ENCODE measurements around the gene PPM1F.

The PPM1F gene

DNA sequence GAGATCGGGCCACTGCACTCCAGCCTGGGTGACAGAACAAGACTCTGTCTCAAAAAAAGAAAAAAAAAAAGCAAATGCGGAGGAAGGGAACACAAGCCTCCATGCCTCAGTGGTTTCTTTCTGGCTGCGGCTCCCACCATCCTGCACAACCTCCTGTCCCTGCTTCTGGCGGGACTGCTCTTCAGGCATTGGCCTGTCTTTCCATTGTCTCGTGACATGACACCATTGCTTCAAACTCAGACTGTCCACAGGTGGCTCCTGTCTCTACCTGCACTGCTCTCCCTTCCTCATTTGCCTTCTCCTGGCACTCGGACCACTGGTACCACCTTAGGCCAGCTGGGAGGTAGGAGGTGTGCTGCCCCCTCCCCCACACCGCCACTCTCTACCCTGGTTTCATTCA is 10.6 kb upstream of the PPM1F start:
- no peak overlapping the region for H3K4me3 ChIP-seq (ENCODE audit: insufficient read depth, low read length, poor library complexity, severe bottlenecking)
- no peaks in the 10 kb centered on the region for H3K9me2 ChIP-seq (replicated peaks; ENCODE audit: insufficient read depth, low read length)
- H3K79me2 ChIP-seq (ENCODE audit: insufficient read depth, low read length), result no peaks in the 10 kb centered on the region
- no peaks in the 10 kb centered on the region for H3K27me3 ChIP-seq (ENCODE audit: low read length)
- H2AFZ ChIP-seq (ENCODE audit: low read depth, low read length, severe bottlenecking), result no peak overlapping the region
- H3F3A ChIP-seq (ENCODE audit: insufficient read depth), result no peaks in the 10 kb centered on the region
- no peaks in the 10 kb centered on the region for H4K20me1 ChIP-seq (ENCODE audit: low read depth, low read length)
- H3K27ac ChIP-seq (ENCODE audit: low read depth, low read length), result no peak overlapping the region
- no peaks in the 10 kb centered on the region for H3K9me3 ChIP-seq (ENCODE audit: insufficient read depth, low read length)
- no peak overlapping the region for H3K9ac ChIP-seq (ENCODE audit: low read length)
- TF ChIP-seq, protein P1, sequence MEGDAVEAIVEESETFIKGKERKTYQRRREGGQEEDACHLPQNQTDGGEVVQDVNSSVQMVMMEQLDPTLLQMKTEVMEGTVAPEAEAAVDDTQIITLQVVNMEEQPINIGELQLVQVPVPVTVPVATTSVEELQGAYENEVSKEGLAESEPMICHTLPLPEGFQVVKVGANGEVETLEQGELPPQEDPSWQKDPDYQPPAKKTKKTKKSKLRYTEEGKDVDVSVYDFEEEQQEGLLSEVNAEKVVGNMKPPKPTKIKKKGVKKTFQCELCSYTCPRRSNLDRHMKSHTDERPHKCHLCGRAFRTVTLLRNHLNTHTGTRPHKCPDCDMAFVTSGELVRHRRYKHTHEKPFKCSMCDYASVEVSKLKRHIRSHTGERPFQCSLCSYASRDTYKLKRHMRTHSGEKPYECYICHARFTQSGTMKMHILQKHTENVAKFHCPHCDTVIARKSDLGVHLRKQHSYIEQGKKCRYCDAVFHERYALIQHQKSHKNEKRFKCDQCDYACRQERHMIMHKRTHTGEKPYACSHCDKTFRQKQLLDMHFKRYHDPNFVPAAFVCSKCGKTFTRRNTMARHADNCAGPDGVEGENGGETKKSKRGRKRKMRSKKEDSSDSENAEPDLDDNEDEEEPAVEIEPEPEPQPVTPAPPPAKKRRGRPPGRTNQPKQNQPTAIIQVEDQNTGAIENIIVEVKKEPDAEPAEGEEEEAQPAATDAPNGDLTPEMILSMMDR (IDR thresholded peaks at IDR 0.05; ENCODE audit: insufficient read depth, low read length, poor library complexity, severe bottlenecking), result no peak
- no peak for TF ChIP-seq EZH2phosphoT487 (conservative IDR thresholded peaks at IDR 0.05; ENCODE audit: low read length)
- H3K4me2 ChIP-seq (ENCODE audit: low read depth, low read length, poor library complexity, severe bottlenecking), result no peak overlapping the region
- H3K36me3 ChIP-seq (ENCODE audit: low read length), result no peaks in the 10 kb centered on the region

DNA sequence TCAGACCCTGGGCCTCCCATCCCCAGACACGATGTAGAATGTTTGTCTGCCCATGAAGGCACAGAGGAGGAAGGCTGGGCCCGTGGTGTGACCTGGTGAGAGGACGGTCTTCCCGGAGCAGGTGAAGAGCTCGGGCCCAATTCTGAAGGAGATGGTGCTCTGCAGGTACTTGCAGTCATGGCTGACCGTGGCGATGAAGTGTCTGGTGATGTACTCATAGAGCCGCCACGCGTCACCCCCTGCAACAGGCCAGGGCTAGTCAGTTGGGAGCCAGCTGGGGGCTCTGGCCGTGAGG is 10.0 kb upstream of the PPM1F start:
- Histone ChIP-seq H3K9me2 (replicated peaks; ENCODE audit: insufficient read depth, low read length) (no peaks in the 10 kb centered on the region), H4K20me1 (ENCODE audit: low read depth, low read length) (no peaks in the 10 kb centered on the region), H3K4me3 (ENCODE audit: insufficient read depth, low read length, poor library complexity, severe bottlenecking) (no peak overlapping the region), H3K27ac (ENCODE audit: low read depth, low read length) (no peak overlapping the region), H3K27me3 (ENCODE audit: low read length) (no peaks in the 10 kb centered on the region), H3K79me2 (ENCODE audit: insufficient read depth, low read length) (no peaks in the 10 kb centered on the region), H3K9ac (ENCODE audit: low read length) (no peak overlapping the region), H3F3A (ENCODE audit: insufficient read depth) (no peaks in the 10 kb centered on the region), H3K36me3 (ENCODE audit: low read length) (no peaks in the 10 kb centered on the region), H3K4me2 (ENCODE audit: low read depth, low read length, poor library complexity, severe bottlenecking) (no peak overlapping the region), H3K9me3 (ENCODE audit: insufficient read depth, low read length) (no peaks in the 10 kb centered on the region), H2AFZ (ENCODE audit: low read depth, low read length, severe bottlenecking) (no peak overlapping the region)
- no peak for TF ChIP-seq EZH2phosphoT487 (conservative IDR thresholded peaks at IDR 0.05; ENCODE audit: low read length)
- TF ChIP-seq, protein P1 (IDR thresholded peaks at IDR 0.05; ENCODE audit: insufficient read depth, low read length, poor library complexity, severe bottlenecking), result no peak

DNA sequence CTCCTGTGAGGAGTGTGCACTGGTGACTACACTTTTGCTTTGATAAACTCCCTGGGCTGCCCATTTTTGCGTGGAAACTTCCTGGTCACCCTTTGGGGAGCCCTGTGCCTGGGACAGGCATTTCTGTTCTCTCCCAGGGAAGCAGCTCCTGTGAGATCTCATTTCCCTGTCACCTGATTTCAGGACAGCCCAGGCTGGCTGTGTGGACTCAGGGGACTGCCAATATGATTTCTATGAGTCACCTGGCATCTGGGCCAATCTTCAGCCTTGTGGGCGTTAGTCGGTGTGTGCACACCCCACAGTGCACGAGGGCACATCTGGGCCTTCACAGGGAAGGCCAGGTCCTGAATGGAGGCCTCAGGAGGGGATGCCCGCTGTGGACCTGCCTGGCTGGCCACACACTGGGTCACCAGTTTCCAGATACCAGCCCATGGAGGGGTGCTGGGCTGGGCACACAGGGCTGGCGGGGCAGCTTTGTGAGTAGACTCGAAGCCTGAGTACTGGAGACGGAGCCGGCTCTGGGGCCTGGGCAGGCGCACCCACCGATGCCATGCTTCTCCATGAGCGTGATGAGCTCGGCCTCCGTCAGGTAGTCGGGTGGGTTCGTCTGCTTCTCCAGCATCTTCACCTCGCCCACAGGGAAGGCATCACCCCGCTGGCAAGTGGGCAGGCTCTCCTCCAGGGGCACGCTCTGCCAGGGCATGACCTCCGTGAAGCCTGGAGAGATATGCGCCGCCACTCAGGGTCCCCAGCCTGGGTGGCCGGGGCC is 9.4 kb upstream of the PPM1F start:
- no peaks in the 10 kb centered on the region for H3K27me3 ChIP-seq (ENCODE audit: low read length)
- H3F3A ChIP-seq (ENCODE audit: insufficient read depth), result no peaks in the 10 kb centered on the region
- H3K9me2 ChIP-seq (replicated peaks; ENCODE audit: insufficient read depth, low read length), result no peaks in the 10 kb centered on the region
- no peak overlapping the region for H3K4me2 ChIP-seq (ENCODE audit: low read depth, low read length, poor library complexity, severe bottlenecking)
- TF ChIP-seq, protein P1 (IDR thresholded peaks at IDR 0.05; ENCODE audit: insufficient read depth, low read length, poor library complexity, severe bottlenecking), result no peak
- no peak for TF ChIP-seq EZH2phosphoT487 (conservative IDR thresholded peaks at IDR 0.05; ENCODE audit: low read length)
- H3K27ac ChIP-seq (ENCODE audit: low read depth, low read length), result no peak overlapping the region
- H2AFZ ChIP-seq (ENCODE audit: low read depth, low read length, severe bottlenecking), result no peak overlapping the region
- H3K79me2 ChIP-seq (ENCODE audit: insufficient read depth, low read length), result no peaks in the 10 kb centered on the region
- H3K36me3 ChIP-seq (ENCODE audit: low read length), result no peaks in the 10 kb centered on the region
- H3K4me3 ChIP-seq (ENCODE audit: insufficient read depth, low read length, poor library complexity, severe bottlenecking), result no peak overlapping the region
- H4K20me1 ChIP-seq (ENCODE audit: low read depth, low read length), result no peaks in the 10 kb centered on the region
- H3K9me3 ChIP-seq (ENCODE audit: insufficient read depth, low read length), result no peaks in the 10 kb centered on the region
- no peak overlapping the region for H3K9ac ChIP-seq (ENCODE audit: low read length)

Measured in SU-DHL-6 (cell line).